ENCODE results near the gene ALG5. TPM values are rescaled to one million over a fixed set of nuclear protein-coding genes. Genes with fewer than 3 reads are reported as not detected.

The ALG5 gene
- total and polyA plus RNA-seq, 11 donors = 8.4 to 31.8 (median 13.1) TPM

DNA sequence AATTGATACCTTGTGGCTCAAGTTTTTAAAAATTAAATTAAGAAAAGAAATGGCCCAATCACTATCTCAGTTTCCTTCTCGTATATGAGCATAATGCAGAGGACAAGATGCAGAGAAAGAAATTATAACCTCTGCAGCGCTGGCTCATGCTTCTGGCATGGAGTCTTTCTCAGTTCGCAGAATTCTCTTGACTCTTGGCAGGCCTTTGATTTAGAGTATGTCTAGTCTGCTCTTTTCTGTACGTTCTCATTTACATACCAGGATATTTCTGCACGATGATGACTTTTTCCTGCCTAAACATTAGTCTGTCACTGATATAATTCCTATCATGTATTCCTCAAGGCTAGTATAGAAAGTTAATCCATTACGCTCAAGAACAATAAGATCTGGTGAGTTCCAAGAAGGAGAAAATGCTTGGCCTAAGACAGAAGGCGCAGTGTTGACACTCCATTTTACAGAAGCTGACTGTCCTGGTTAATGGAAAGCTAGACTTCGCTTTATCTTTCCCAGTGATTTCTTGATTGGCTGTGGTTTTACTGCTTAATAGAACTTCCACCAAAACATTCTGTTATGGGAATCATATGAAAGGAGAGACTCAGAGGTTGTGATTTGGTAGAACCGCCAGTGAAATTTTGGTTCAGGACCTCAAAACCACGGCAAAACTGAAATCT is 77.4 kb downstream of the ALG5 start:
- Histone ChIP-seq H3K4me3 (no peak overlapping the region), H3K4me1 (peaks cover 0 to 27% (median 4%) of the 10 kb centered on the region in 12 donors), H3K27ac (no peak overlapping the region), H3K27me3 (peaks cover 0 to 16% (median 0%) of the 10 kb centered on the region in 9 donors), H3K36me3 (no peaks in the 10 kb centered on the region), H3K9me3 (no peaks in the 10 kb centered on the region)
- 81 to 87% (median 84%) methylated on average over 10 of the region's 10 CpGs for WGBS, 4 donors
- ATAC-seq (no peak), DNase-seq (no peak)
- TF ChIP-seq, protein P1, sequence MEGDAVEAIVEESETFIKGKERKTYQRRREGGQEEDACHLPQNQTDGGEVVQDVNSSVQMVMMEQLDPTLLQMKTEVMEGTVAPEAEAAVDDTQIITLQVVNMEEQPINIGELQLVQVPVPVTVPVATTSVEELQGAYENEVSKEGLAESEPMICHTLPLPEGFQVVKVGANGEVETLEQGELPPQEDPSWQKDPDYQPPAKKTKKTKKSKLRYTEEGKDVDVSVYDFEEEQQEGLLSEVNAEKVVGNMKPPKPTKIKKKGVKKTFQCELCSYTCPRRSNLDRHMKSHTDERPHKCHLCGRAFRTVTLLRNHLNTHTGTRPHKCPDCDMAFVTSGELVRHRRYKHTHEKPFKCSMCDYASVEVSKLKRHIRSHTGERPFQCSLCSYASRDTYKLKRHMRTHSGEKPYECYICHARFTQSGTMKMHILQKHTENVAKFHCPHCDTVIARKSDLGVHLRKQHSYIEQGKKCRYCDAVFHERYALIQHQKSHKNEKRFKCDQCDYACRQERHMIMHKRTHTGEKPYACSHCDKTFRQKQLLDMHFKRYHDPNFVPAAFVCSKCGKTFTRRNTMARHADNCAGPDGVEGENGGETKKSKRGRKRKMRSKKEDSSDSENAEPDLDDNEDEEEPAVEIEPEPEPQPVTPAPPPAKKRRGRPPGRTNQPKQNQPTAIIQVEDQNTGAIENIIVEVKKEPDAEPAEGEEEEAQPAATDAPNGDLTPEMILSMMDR (IDR thresholded peaks at IDR 0.05) = no peak
- intact Hi-C loops (cut with DNase I) = no loop called here

DNA sequence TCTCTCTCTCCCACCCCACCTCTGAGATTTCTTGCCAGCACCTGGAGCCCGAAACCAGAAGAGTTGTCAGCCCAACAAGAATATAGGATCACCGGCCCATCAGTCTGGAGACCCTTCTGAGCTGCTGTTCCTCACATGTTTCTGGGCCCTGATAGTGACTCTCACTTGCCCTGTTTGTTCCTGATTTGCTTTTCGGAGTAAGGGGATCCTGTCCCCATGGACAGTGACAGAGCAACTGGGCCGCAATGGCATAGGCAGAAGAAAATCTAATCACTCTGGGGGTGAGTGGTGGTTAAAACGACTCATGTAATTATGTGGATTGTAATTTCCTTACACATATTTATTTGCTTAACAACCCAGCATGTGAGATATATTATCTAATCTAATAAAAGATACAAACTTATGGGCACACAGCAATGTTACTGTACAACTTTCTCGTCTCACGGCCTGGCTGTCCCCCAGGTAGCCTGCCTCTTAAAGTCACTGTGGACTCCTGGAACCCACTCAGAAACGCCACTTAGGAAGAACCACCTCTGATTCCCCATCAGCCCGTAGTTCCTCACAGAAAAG is 78.4 kb downstream of the ALG5 start:
- H3K4me1 ChIP-seq = peaks cover 0 to 27% (median 4%) of the 10 kb centered on the region in 12 donors
- TF ChIP-seq, protein P1 (IDR thresholded peaks at IDR 0.05) = no peak
- H3K4me3 ChIP-seq = peak overlapping the region; percentile 29 to 85 (median 68)
- peaks cover 0 to 16% (median 0%) of the 10 kb centered on the region in 9 donors for H3K27me3 ChIP-seq
- no peaks in the 10 kb centered on the region for H3K9me3 ChIP-seq
- no peaks in the 10 kb centered on the region for H3K36me3 ChIP-seq
- no peak for DNase-seq
- intact Hi-C loops (cut with DNase I) = no loop called here
- peak overlapping the region in 10 of 12 donors; percentile 22 to 84 (median 62) for H3K27ac ChIP-seq
- 49 to 57% (median 55%) methylated on average over 9 of the region's 9 CpGs for WGBS, 4 donors
- peak in 1 of 4 donors; percentile 3 for ATAC-seq

DNA sequence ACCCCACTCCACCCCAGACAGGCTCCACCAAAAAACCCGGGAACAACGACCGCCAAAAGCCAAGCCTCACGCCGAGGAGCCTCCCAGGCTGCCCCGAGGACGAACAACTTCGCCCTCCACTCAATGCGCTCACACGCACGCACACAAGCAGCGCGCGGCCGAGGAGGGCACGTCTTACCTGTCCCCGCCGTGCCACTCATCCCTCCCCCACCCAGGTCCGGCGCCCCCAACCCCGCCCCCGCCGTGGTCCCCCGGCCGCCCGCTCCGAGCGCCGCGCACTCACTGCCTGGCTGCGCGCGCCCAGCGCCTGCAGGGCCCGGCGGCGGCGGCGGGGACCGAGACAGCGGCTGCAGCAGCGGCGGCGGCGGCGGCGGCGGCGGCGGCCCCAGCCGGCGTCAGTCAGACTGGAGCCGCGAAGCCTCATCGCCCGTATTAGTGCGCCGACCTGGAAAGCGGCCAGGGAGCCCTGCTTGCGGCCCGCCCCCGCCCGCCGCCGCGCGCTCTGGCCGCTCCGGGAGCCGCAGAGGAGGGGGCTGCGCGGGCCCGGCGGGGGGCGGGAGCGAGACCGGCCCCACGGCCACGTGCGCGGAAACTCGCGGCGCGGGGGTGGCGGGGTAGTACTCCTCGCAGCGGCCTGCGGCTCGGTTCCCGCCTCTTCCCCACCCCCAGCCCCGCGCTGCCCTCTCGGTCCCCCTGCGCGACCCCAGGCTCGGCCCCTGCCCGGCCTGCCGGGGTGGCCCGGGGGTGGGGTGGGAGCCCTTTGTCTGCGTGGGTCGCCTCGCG is 79.1 kb downstream of the ALG5 start, which contains the start of gene SMAD9:
SMAD9 (minus strand) TSS at position 406 of the 783 bp plus-strand sequence. CDS start 40,549 bp downstream, outside the sequence.
- peak; percentile 53 to 85 (median 80) for ATAC-seq
- Histone ChIP-seq H3K27ac (peak within 1 kb of the TSS; percentile 48 to 87 (median 62)), H3K4me3 (peak within 1 kb of the TSS; percentile 49 to 85 (median 68)), H3K27me3 (peaks cover 0 to 16% (median 0%) of the 10 kb centered on the region in 9 donors), H3K9me3 (no peaks in the 10 kb centered on the region), H3K36me3 (no peaks in the 10 kb centered on the region), H3K4me1 (peaks cover 0 to 27% (median 4%) of the 10 kb centered on the region in 12 donors)
- TF ChIP-seq, protein P1 (IDR thresholded peaks at IDR 0.05) = no peak
- TF ChIP-seq POLR2A (IDR thresholded peaks at IDR 0.05) = peak in 1 of 2 donors; percentile 34
- 0 to 4% (median 1%) methylated on average over 2 to 104 of the region's 104 CpGs for WGBS, 4 donors
- intact Hi-C loops (cut with DNase I) = loop anchor here in 4 of 10 donors (2.0 to 10.0 kb wide), 4 partner anchors 55 to 65 kb away; no protein-coding TSS in a partner anchor
- peak; percentile 85 to 87 (median 86) for DNase-seq
